Cerebellar cortex (tissue), 1 donor: ENCODE data around the gene CHN1.

Source experiments
- DNase-seq: peaks from one replicate; pipeline ENCODE4 v3.0.0-alpha.2; 2015; ENCODE audit warnings: low spot score

The CHN1 gene, protein sequence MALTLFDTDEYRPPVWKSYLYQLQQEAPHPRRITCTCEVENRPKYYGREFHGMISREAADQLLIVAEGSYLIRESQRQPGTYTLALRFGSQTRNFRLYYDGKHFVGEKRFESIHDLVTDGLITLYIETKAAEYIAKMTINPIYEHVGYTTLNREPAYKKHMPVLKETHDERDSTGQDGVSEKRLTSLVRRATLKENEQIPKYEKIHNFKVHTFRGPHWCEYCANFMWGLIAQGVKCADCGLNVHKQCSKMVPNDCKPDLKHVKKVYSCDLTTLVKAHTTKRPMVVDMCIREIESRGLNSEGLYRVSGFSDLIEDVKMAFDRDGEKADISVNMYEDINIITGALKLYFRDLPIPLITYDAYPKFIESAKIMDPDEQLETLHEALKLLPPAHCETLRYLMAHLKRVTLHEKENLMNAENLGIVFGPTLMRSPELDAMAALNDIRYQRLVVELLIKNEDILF

GRCh38 chr2:175004980-175005732 lies at the start of gene CHN1:
CHN1 (minus strand) TSS chr2:175005381; CDS start chr2:175004912, 469 bp downstream.
- peak; percentile 56 for DNase-seq

DNA sequence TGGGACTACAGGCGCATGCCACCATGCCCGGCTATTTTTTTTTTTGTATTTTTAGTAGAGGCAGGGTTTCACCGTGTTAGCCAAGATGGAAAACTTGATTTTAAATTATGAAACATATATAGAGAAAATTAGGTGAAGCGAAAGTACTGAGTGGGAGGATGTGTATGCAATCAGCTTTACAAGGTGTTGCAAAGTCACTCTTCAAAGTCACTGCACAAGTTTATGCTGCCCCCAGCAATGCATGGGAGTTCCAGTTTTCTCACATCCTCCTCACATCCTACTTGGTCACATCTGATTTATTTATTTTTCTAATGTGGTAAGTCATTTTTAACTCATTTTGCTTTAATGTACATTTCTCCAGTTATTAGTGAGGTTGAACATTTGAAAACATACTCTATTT lies 49.2 kb upstream of the CHN1 start:
- no peak for DNase-seq

DNA sequence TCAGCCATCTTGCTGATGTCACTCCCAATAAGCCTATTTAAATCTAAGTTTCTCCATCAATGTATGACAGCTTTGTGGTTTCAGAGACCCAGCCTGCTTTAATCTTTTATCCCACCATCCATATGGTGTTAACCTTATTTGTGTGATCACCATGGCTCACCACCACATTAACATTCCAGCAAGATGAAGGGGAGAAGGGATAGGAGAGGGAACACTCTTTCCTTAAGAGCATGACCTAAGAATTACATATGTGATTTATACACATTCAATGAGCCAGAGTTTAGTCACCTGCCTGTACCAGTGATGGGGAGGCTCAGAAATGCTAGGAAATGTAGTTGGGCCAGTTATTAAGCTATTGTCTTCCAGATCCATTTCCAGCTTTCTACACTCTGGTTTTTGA lies 44.5 kb upstream of the CHN1 start:
- no peak for DNase-seq

- DNase-seq = no peak
Observed at GRCh38 chr2:175048275-175048674, 43.1 kb upstream of the CHN1 start.

DNA sequence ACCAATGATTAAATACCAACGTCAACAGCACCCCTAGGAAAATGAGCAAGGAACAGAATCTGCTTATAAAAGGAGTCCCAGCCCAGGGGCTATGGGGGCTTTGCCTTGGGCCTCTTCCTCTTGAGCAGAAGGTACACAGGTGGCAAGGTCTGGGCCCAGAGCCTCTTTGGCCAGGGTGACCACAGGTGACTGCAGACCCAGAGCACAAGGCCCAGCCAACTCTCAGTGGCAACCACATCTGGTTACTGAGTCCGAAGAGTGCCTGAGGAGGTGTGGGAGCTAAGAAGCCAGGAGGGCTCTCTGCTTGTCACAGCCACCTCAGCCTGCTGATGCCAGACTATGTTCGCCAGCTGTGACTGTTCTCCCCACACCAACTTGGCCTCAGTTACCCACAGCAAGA lies 34.3 kb upstream of the CHN1 start:
- DNase-seq = no peak

DNA sequence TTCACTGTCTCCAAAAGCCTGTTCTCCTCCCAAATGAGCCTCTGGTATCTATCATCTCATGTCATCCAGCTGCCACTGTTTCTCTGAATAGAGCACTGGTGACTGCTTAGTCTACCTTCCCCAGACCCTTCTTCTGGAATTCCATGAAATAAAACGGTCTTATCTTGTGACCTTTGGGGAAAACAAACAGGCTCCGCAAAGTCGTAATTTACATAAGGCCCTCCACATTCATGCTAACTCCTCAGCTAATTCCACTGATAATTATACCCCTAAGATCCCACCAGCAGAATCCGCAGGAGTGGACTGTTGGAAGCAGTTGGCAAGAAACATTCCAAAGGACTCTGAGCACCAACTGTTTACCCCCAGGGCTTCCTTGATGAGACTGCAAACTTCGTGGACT lies 33.9 kb upstream of the CHN1 start:
- DNase-seq = no peak

DNA sequence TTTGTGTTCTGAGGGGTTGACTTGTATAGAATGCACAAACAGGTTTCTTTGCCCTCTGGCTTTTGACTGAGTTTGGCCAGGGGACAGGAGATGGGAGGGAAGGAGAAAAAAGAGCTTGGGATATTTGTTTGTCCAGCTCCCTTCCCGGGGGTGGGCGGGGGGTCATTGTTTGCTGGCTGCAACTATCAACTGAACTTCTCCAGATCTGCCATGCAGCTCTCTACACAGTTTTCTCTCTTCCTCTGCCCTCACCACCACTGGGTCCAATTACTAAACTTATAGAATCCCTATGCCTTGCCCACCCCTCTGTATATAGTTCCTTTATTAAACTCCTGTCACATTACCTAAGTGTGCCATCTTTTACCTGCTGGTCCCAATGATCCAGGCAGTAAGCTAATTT lies 32.8 kb upstream of the CHN1 start:
- no peak for DNase-seq

DNA sequence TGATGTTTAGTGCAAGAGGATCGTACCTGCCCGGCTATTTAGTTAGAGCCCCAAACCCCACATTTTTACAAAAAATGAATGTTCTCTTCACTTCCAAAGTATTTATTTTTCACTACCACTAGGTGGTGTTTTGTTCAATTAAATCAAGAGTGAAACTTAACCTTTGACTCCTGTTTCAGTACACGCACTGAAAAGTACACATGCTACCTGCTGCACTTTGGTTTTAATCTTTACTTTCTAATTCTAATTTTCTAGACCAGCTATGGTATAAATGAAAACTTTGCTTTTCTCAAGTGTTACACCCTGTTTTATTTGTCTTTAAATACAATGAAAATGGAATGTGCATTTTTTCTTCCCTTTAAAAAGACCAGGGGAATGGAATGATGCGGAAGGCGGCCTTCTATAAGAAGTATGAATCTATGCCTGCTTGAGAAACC lies 31.4 kb upstream of the CHN1 start:
- DNase-seq = peak; percentile 24

DNA sequence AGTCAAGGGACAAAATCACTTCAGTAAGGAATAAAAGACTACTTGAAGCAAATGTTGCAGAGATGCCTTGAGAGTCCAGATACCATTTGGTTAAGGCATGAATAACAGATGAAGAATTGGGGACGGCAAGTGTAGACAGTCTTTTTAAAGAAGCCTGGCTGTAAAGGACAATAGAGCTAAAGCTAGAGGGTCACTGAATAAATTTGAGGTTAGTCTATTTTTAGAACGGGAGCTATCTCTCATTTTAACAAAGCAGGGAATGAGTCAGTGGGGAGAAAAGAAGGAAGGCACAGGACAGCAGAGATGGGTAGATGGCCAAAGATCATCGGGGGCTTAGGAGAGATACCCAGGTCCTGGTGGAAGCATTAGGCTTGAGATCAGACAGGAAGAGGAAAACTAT lies 30.6 kb upstream of the CHN1 start:
- DNase-seq = no peak

DNA sequence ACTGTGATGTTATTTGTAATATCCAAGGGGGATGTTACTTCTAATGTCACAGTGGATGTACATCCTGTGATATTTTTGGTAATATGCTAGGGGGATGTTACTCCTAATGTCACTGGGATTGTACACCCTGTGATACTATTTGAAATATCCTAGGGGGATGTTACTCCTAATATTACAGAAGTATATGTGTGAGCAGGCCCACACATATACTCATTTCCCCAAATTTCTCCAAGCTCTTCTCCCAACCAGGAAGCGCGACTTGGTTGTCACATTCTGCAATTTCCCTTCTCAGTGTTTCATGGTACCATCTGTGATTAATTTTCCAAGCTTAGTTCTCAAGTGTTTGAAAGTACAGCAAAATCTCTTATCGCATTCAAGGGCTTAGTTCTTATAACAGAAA lies 29.5 kb upstream of the CHN1 start:
- DNase-seq = no peak

DNA sequence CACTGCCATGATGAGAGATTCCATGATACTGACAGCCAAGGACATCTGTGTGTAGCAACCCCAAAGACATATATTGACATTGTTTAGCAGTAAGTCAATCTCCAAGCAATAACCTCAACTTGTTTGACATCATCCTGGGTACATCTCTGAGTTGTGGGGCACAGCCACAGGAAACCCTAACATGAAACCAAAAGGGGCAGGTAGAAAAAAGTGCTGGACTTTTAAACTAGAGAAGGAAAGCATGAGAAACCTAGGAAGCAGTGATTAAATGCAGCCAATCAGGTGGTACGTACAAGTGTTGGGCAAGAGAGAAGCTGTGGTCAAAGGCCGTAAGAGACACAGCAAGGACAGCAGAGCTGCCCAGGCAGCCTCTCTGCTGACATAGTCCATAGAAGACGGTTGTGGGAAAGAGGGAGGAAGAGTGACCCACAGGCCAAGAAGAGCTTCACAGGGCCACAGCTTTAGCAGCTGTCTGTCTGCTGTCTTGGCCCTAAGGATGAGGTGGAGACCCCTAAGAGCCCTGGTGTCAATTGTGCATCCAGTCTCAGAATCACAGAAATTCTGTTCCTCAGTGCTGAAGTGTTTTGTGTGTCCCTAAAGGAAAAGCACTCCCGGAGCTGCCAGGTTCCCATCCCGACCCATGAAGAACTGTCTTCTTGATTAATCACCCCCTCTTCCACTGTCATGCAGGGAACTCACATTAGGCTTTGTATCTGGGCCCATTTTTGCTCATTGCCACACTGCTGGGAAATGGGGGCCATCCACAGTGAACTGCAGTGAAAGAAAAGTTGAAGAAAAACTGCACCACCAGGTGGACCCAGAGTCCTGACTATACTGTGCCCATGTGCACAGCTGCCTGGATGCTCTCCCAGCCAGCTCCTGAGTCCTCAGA lies 25.4 kb upstream of the CHN1 start:
- peak; percentile 49 for DNase-seq

DNA sequence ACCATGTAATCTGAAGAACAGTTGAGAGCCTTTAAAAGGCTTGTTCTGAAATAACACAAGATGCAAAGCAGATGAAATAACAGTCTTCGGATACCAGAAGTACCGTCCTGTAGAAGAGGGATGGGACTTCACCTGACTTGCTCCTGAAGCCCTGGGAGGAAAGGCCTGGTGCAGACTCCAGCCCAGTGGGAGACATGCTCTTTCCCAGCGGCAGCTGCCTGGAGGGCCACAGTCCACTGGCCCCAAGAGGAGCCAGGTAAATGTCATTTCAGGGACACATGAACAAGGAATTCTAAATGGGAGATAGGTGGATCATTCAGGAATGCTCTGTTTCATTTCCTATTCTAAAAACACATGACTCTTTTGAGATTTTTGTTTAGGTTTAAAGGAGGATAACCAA lies 22.6 kb upstream of the CHN1 start:
- no peak for DNase-seq

GRCh38 chr2:175026385-175026784 lies 21.2 kb upstream of the CHN1 start:
- no peak for DNase-seq

DNA sequence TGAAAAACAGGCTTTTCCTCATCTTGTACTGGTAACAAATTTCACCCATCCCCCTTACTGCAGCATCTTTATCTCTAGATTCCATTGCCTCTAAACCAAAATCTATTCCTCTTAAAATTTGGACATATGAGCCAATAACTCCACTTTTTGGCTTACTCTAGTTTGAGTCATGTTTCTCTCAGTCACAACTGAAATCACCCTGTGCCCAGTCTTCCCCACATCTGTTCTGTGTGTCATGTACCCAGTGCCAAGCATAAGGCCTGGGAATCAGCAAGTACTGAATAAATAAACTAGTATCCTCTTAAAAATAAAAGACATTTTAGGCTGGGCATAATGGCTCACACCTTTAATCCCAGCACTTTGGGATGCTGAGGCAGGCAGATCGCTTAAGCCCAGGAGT lies 20.8 kb upstream of the CHN1 start:
- no peak for DNase-seq

GRCh38 chr2:175025233-175025632 lies 20.1 kb upstream of the CHN1 start:
- DNase-seq = no peak

GRCh38 chr2:175022923-175023322 lies 17.7 kb upstream of the CHN1 start:
- DNase-seq = no peak

GRCh38 chr2:175019566-175020327 lies 14.6 kb upstream of the CHN1 start:
- no peak for DNase-seq

- no peak for DNase-seq
Observed at GRCh38 chr2:175017618-175018414, 12.6 kb upstream of the CHN1 start.

DNA sequence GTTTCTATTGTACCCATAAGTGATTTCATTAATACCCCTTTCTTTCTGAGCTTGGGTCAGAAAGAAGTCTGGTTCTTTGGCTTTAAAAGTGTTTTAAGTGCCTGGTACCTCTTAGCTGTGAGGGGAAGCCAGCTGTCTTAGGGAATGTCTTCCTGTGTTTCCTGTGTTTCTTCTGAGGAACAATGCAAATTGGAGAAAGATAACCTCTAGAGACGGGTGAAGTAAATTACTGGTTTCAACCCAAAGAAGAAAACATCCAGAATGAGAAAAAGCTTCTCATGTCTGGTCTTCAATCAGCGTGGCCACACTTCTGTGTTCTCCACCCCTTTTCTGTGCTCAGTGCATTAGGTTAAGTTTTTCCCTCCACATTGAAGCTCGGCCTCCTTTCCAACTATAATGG lies 10.2 kb upstream of the CHN1 start:
- DNase-seq = no peak

DNA sequence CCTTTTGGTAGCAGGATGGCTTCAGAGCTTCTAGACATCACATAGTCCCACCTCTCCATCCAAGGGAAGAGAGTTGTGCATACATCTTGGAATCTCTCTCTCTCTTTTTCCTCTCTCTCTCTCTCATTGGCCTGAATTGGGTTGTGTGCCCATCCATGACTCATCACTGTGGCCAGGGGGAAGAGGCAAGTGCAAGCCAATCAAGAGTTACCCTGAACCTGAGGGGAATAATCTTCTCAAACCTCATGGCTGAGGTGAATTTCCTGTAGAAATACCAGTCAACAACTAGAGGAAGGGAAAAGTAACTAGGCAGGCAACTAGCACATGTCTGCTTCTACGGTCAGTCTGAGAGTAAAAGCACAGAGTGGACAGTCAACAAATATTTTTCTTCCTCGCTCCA lies 7.3 kb upstream of the CHN1 start:
- no peak for DNase-seq

DNA sequence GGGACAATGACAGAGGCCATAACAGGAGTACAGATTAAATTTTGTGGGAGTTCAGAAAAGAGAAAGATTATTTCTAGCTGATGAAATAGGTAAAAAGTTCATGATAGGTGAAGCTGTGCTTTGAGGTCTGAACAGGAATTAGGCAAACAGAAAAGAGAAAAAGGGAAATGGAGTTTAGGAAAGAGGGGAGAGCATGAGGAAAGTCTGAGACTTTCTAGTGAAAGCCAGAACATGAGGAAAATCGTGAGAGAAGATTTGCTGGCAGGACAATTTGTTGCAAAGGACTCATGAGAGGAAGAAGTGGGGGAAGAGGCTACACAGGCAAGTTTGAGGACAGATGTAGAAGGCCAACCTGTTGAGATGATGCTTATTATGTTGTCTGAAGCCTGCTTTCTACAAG lies 6.3 kb upstream of the CHN1 start:
- no peak for DNase-seq
